Stimulated activated CD8-positive, alpha-beta memory T cell treated with anti-CD3 and anti-CD28 coated beads, Interleukin-12 subunit alpha, Interleukin-12 subunit beta, amount 100 ng/mL, for 24 hours (primary cell): ENCODE data around the gene PIM2.

Source experiments
- DNase-seq: peaks from one replicate; pipeline ENCODE4 v3.0.0-alpha.2; 2020; ENCODE audit errors: extremely low read depth

The PIM2 gene

DNA sequence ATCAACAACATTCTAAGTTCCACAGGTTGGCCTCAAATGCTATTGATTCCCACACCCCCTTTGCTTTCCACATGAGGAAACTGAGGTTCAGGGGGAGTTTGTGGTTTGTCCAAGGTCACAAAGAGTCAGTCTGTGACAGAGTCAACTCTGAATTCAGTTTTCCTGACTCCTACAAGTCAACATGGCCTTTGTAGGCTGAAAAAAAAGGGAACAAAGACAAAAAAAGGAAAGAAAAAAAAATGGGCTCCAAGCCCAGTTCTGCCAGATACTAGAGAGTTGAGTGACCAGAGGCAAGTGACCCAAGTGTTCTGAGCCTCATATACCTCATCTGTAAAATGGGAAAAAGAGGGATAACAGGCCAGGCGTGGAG is 16.5 kb upstream of the PIM2 start:
- no peak for DNase-seq

DNA sequence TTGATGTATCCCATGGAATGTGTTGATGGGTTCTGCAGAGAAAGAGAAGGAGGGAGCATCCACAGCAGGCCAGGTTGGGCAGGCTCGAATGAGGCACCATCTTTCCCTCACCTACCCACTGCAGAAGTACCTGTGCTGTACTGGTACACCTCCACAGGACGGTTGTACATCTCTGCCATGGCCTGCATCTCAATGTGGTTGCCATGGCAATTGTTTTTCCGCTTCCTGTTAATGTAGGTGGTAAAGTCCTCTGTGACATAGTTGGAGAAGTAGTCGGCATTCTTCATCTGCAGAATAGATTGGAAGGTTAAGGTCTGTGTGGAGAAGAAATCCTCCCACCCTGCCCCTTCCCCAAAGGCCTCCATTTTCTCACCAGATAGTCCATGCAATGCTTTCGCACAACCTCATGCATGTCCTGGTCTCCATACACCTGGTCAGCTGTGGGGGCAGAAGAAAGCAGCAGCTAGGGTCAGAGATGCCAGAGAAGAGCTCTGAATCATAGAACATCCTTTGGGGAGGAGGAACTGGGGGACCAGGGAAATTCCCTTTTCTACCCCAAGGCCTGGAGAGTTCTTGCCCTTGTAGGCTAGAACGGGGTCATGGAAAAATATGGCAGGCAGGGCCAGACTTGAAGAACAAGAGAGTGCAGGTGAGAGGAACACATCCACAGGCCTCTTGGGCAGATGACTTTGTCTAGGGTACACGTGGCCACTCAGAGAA is 15.9 kb upstream of the PIM2 start:
- DNase-seq, result no peak

DNA sequence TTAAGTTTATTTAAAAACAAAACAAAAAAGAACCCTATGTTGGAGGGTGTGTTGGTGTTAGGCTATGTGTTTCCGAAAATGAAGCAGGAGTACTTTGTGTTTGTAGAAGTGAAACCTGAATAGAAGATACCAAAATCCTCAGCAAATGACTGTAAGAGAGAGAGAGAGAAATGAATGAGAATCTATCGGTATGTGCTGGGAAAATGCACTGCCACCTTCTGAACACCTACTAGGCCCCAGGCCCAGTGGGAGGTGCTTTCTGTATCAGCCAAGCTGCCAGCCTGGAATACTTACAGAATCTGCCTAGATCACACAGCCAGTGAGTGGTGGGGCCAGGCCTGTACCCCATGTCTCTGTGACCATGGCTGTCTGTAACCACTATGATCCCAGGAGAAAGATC is 14.9 kb upstream of the PIM2 start:
- no peak for DNase-seq

DNA sequence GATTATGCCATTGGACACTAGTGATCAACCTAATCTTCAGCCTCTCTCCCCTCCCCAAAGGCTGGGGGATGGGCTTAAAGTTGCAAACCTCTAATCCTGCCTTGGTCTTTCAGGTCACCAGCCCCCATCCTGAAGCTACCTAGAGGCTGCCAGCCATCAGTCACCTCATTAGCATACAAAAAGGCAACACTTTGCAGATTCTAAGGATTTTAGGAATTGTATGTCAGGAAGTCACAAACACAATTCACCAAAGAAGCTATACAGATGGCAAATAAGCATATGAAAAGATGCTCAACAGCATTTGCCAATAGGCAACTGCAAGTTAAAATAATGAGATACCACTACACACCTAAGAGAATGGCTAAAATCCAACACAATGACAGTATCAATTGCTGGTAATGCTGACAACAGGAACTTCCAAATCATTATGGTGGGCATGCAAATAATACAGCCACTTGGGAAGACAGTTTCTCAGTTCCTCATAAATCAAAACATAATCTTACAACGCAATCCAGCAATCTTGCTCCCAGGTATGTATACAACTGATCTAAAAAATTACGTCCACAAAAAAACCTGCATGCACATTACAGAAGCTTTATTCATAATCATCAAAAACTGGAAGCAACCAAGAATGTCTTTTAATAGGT is 9.0 kb upstream of the PIM2 start:
- DNase-seq, result no peak

DNA sequence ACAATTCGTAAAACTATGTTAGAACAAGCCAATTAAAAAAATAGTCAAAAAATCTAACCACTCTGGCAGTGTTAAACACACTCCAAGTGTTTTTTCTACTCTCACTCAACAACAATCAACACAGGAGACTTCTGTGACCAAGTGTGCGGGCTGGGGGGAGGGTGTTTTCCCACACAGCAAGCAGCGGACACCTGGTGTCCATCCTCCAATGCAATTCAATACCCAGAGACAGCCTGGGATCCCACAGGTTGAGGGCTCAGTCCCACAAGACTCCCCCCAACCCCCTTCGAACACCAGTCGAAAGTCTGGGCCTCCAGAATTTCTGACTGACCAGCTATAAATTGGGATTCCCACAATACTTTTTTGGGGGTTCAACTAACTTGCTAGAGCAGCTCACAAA is 8.3 kb upstream of the PIM2 start:
- DNase-seq, result no peak

DNA sequence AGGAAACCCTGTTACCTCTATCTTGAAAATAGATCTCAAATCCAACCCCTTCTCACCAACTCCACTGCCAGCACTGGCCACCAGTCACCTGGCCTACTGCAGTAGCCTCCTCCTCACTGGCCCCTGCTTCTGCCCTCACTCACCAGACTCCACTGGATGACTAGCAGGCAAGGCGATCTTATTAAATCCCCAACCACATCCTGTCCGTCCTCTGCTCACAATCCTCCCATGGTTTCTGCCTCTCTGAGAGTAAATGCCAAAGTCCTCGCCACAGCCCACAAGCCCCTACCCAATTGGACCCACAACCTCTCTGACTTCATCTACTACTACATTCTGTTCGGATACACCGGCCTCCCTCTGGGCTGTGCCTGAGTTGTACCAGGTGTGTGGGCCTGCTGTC is 5.4 kb upstream of the PIM2 start:
- no peak for DNase-seq

DNA sequence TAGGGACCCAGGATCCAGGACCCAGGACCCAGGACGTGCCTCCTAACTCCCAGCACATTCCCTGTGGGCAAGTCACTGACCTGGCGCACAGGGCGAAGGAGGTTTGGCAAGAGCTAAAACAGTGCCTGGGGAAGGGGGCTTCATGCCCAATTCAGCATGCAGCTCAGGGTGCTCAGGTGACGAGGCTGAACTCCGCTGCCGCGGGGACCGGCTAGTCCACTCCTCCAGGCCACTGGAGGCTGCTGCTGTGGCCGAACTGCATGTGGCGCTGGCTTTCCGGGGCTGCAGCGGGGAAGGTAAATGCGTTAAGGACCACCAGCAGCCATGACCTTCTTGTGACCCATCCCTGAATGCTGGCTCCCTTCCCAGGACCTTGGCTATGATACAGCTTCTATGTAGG is 4.9 kb upstream of the PIM2 start:
- no peak for DNase-seq

DNA sequence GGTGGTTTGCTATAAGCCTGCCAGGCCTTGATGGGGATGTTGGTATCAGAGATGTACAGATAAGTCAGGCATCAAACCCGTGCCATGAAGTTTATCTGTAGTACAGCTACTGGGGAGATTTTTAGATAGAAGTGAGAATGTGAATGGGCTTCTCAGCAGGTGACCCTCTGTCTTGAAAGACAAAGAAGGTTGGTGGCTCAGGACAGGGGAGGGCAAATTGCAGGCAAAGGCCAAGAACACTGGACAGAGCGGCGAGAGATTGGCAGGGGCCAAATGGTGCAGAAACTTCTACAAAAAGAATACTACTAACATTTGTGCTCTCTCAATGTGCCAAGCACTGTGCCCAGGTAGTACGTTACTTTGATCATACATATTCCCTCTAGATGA is 1.9 kb upstream of the PIM2 start:
- DNase-seq, result no peak

DNA sequence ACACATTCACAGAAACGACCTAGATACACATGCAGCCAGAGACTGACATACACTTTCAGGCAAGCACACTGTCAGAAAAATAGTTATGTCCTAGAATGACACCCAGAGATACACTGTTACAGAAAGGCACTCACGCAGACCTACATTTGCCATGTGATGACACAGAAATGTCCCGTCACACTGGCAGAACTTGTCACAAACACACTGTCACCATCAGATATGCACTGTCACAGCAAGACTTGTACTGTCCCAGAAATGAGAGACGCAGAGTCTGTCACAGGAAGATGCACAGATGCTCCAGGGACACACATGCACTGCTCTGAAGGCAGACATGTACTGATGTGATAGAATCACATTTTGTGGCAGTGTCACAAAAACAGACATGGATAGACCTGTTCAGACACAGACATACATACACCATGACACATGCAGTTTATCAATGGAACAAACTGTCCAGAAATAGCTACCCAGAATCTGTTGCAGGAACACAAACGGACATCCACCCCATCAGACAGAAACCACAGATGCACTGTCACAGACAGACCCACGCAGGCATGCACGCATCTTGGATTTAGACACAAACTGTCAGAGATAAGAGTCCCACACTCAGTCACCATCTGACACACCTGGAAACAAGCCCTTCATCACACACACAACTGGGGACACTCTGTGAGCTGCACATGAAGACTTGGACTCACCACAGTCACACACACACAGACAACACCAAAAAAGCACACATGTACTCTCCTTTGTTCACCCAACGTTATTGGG is 1.3 kb upstream of the PIM2 start:
- DNase-seq, result no peak

DNA sequence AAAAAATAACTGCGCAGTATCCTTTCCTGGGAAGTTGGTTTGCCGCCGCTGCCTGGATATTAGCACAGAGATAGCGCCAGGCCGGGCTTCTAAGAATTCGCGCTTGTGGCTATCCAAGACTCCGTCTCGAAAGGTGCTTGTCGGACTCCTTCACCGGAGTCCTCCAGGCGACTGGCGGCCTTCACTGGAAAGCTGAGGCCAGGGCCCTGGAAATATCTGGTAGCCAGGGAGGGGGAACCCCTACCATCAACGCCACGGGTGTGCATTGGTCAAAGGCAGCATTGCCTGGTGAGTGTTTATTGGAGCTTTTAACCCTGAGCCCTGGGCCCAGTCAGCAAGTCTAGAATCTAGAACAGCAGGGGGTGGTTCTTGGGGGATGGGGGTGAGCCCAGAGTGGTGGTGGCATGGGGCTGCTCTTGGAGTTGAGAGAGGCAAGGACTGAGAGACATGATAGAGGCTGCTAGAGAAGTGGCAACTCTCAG is 577 bp upstream of the PIM2 start:
- no peak for DNase-seq

DNA sequence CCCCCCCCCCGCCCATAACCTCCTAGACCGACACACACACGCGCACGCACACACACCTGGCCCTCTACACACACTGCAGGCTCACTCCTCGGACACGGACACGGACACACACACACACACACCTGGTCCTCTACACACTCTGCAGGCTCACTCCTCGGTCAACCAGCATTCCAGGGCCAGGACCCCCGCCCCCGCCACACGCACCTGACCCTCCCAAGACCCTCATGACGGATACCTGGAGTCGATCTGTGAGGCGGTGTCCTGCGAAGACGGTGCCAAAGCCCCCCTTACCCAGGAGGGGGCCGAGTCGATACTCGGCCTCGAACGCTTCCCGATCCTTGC is 552 bp downstream of the PIM2 start:
- DNase-seq, result no peak

DNA sequence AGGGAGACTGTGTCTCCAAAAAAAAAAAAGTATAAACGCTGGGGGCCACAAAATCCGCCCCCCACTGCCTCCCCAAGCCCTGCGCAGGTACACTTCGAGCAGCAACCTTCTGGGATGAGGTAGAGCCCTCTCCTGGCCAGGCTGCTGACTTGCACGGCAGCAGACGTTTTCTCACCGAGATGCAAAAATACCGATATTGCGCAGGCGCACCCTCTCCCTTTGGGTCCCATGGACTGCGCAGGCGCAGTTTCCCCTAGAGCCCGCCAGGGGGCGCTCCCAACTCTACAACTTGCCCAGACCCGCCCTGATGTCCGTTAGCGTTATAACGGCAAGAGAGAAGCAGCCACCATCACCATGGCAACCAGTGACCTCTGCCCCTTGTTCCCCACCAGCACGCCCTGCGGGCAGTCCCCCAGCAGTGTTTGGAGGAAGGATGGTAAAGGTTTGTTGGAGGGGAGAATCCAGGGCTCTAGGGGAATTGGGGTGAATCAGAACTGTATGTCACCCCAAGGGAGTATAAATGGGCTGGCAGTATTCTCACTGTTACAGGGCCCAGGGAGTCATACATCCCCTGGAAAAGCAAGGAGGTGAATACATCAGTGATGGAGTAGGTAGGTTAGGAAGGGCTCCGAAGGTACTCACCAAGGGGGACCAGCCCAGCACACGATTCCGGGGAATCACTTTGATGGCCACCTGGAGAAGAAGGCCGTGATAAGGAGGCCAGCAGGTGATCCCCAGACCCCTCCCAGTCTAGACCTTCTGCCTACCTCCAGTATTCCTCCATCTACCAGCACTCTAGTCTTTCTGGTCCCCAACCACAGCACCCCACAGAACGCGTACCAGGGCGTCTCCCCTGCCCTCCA is 1.5 kb downstream of the PIM2 start:
- DNase-seq, result no peak

DNA sequence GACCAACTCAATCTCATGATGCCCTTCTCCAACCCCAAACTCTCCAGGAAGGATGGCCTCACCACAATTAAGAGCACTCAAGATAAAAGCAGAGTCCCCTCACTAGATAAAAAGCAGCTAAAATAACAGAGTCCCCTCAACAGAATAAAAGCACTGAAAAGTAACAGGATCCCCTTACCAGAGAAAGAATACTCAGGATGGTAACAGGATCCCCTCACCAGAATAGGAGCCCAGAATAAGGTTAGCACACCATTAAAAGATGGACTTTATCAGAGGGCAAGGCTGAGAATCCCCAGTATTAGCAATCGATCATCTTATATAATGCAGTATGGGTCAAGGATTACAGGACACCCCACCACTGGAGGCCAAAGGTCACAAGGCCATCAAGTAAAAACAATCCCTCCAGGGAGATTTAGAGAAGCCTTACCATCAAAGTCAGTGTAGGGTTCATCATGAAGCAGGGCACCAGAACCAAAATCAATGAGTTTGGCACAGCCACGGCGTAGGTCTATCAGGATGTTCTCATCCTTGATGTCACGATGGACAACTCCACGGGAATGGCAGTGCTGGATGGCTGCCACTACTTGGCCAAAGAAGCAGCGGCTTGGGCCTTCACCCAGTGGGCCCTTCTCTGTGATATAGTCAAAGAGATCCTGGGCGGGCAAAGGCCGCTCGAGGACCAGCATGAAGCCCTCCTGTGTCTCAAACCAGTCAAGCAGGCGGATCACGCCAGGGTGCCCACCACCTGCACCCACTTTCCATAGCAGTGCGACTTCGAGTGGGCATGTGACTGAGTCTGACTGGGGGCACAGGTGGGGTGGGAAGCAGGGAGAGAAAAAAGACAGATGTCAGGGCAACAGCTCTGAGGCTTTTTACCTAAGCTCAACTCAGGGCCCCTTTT is 4.0 kb downstream of the PIM2 start:
- no peak for DNase-seq

DNA sequence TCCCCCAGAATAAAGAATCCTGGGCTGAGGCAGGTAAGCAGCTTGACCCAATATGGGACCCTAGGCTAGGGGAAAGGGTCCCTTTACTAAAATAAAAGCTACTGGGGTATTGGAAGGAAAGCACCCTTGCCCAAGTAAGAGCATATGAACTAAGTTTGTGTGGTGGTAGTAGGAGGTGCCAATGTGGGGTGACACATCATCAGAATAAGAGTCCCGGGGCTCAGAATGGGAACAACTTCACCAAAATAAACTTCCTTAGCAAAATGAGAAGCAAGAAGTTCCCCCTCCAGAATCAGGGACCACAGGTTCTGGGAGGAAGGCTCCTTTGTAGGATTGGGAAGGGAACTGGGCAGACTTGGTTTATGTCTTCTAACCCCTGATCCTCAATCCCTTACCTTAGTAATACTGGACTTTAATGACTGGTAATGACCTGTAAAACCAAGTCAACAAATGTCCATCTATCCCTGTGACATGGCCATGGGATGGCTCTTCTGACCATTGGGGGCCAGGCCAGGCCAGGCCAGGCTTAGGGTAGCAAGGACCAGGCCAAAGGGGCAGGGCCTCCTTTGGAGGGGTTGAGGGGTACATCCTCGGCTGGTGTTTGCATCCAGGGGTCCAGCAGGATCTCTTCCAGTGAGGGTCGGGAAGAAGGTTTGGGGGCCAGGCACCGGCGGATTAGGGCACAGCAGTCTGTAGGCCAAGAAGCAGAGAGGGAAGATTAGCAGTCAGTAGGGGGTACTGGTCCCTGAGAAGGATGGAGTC is 5.0 kb downstream of the PIM2 start:
- no peak for DNase-seq

DNA sequence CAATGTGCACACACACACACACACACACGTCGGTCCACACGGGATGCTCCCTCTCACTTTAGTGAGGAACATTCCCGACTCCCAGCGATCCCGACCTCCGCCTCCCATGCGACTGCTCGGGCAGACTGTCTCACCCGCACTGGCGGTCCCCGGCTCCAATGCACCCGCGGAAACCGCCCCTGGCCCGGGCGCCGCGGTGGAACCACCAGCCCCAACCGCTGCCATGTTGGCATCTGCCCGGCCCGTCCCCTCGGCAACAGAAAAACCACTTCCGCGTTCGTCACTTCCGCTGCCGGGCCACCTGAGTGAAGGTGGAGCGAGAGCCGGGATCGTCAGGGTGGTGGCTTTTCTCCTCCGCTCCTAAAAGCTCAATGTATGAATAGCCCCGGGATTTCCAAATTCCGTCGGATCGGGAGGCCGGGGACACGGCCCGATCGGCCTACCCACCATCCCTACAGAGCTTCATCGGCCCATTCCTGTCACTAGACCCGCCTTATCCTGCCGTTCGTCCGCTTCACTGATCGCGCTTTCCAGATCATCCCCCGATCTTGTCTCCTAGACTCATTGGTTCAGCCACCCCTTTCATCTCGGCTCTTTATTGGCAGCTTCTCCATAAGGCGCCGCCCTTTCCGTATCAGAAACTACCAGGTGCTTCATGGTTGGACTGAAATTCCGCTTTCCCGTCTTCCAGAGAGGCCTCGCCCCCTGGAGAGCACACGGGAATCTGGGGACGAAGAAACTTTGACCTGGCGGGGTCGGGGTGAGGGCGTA is 7.2 kb downstream of the PIM2 start, which contains the start of gene SLC35A2:
Gene SLC35A2, minus strand, starts transcription at position 235 of the 771 bp plus-strand sequence. Its CDS starts 10 bp downstream, at position 225.
- peak; percentile 69 for DNase-seq

DNA sequence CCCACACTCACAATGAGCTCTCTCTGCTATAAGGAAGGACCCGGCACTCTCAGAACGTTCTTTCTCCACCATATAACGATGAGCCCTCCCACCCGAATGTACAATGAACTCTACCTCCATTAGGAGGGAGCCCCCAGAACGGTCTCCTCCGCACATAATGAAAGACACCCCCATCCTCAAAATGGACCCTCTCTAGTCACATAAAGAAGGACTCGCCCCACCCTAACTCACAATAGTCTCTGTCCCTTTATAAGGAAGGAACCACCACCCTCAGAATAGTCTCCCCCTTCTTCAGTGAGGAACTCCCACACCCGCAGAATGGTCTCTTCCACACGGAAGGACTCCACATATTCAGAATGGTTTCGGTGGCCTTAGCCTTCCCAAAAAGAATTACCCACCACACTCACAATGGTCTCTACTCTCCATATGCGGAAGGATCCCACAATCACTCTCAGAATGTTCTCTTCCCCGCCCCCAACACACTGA is 7.9 kb downstream of the PIM2 start:
- no peak for DNase-seq

DNA sequence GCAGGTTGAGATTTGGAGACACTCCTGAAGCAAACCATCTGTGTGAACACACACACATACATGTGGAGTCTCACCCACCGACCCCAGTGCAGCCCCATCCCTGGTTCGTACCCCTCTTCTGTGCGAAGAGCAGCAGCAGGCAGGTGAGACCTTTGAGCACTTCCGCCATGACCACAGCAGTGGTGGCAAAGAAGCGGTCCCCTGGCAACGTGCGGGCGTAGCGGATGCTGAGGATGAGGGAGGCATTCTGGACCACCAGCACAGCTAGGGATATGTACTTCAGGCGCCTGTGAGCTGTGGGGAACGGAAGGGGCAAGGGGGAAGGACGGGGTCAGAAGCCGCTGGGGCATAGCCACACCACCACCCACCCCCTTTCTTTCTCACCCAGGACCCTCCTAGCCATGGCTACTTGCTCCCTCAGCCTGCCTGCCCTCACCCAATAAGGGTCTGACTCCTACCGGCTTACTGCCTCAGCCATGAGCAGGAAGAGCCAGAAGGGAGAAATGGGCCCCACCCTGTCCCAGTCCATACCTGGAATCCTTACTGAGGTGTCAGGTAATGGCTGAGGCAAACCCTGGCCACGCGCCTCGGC is 9.0 kb downstream of the PIM2 start:
- DNase-seq, result no peak

DNA sequence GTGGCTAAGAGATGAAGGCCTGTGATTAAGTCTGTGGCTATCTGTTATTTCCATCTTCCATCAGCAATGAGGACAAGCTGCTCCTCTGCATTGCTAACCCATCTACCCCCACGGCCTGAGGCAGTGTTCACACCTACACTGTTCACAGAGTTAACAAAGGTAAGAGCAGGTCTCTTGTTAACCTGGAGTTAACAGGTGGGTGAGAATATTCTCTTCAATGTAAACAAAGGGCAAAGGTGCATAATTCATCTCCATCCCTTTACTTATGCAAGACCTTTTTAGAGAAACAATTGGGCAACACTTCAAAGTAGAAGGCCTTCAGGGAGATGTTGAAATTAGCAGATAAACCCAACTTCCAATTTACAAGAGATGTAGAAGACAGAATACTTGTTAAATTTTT is 10.2 kb downstream of the PIM2 start:
- DNase-seq, result no peak
